Astrocyte of the spinal cord (primary cell): Measurements from ENCODE around the gene TBC1D13.

Source experiments
- DNase-seq: peaks from one replicate; pipeline ENCODE4 v3.0.0; 2011; ENCODE audit warnings: low read depth, low spot score
- H3K4me3 ChIP-seq: 2 replicates; pipeline ENCODE4 v1.5.1; 2011; ENCODE audit warnings: low read depth, mild to moderate bottlenecking, low read length, moderate library complexity
- in situ Hi-C: cut with HindIII; loops from 2 replicates; pipeline ENCODE4 v1.10.0; 2017; ENCODE audit warnings: low sequenced_read_pairs
- TF ChIP-seq, protein P1 (sequence below): IDR thresholded peaks from 2 replicates; pipeline ENCODE4 v1.5.1; 2012; ENCODE audit warnings: low read depth, mild to moderate bottlenecking, low read length, inconsistent platforms

The TBC1D13 gene

GRCh38 chr9:128809831-128810230, 22.8 kb downstream of the TBC1D13 start:
- no peak overlapping the region for H3K4me3 ChIP-seq
- TF ChIP-seq, protein P1, sequence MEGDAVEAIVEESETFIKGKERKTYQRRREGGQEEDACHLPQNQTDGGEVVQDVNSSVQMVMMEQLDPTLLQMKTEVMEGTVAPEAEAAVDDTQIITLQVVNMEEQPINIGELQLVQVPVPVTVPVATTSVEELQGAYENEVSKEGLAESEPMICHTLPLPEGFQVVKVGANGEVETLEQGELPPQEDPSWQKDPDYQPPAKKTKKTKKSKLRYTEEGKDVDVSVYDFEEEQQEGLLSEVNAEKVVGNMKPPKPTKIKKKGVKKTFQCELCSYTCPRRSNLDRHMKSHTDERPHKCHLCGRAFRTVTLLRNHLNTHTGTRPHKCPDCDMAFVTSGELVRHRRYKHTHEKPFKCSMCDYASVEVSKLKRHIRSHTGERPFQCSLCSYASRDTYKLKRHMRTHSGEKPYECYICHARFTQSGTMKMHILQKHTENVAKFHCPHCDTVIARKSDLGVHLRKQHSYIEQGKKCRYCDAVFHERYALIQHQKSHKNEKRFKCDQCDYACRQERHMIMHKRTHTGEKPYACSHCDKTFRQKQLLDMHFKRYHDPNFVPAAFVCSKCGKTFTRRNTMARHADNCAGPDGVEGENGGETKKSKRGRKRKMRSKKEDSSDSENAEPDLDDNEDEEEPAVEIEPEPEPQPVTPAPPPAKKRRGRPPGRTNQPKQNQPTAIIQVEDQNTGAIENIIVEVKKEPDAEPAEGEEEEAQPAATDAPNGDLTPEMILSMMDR, result no peak
- no peak for DNase-seq
- in situ Hi-C loops, result no loop called here

DNA sequence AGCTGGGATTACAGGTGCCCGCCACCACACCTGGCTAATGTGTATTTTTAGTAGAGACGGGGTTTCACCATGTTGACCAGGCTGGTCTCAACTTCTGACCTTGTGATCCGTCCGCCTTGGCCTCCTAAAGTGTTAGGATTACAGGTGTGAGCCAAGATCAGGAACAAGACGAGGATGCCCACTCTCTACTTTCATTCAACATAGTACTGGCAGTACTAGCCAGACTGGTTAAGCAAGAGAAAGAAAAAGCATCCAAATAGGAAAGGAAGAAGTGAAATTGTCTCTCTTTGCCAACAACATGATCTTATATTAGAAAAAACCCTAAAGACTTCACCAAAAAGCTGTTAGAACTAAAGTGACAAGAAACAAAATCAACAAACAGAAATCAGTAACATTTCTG, 23.8 kb downstream of the TBC1D13 start:
- no peak overlapping the region for H3K4me3 ChIP-seq
- TF ChIP-seq, protein P1, result no peak
- in situ Hi-C loops, result no loop called here
- DNase-seq, result no peak

- peak within 1 kb of the TSS; percentile 63 for H3K4me3 ChIP-seq
- in situ Hi-C loops, result no loop called here
- DNase-seq, result peak; percentile 97
- TF ChIP-seq, protein P1, result peak; percentile 90
Measured at GRCh38 chr9:128818099-128818838, 31.2 kb downstream of the TBC1D13 start, which contains the start of gene ENDOG. TSS of gene ENDOG (plus strand) at chr9:128818500. CDS start at chr9:128818685, 185 bp downstream.

DNA sequence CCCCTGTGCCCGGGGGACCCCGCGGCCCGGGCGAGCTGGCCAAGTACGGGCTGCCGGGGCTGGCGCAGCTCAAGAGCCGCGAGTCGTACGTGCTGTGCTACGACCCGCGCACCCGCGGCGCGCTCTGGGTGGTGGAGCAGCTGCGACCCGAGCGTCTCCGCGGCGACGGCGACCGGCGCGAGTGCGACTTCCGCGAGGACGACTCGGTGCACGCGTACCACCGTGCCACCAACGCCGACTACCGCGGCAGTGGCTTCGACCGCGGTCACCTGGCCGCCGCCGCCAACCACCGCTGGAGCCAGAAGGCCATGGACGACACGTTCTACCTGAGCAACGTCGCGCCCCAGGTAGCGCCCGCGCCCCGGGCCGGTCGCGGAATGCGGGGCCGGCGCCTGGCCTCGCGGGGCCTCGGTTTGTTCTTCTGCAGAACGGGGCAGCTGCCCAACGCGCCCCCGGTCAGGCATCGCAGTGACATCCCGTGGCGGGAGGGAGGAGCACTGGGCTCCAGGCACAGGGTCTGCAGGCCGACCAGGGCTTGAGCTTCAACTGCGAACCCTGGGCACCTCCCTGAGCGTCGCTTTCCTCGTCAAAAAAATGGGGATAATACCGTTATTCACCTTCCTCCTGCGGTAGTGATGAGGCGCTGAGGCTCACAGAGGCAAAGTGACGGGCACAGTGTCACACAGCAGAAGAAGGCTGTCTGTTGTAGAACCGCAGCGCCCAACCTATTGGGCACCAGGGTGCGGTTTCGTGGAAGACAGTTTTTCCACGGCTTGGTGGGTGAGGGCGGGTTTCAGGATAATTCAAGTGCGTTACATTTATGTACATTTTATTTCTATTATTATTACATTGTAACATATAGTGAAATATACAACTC, 32.0 kb downstream of the TBC1D13 start:
- H3K4me3 ChIP-seq, result peak overlapping the region; percentile 63
- DNase-seq, result no peak
- TF ChIP-seq, protein P1, result no peak
- in situ Hi-C loops, result no loop called here

DNA sequence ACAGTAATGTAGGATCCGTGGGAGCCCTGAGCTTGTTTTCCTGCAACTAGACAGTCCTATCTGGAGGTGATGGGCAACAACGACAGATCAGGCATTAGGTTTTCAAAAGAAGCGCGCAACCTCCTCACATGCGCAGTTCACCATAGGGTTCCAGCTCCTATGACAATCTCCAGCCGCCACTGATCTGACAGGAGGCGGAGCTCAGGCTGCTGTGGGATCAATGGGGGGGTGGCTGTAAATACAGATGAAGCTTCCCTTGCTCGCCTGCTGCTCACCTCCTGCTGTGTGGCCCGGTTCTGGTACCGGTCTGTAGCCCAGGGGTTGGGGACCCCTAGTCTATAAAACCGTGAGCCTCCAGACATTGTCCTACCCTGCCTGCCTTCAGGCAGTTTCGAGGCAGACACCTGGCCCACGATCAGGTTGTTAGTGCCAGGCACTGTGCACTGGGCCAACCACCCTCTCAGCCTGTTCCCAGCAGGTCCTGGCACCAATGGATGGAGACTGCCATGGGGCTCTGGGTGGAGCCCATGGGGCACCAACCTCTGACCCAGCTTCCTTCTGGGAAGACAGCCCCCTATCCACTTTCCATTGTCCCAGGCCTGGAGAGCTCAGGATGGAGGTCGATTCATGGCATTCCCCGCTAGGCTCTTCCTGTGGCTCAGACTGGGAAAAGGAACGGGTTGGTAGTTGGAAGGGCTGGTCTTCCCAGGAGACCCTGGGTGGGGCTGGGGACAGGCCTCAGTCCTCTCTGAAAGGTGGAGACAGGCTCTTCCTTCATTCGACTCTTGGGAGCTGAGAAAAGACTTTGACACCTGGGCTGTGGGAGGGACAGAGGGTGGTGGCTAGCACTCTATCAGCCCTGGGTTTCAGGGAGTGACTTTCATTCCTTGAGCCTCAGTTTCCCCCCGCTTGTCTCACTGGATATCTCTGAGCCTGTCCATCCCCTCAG, 32.9 kb downstream of the TBC1D13 start:
- no peak for DNase-seq
- H3K4me3 ChIP-seq, result no peak overlapping the region

More for the DNA sequence above, 32.9 kb downstream of the TBC1D13 start:
- TF ChIP-seq, protein P1, result no peak
- in situ Hi-C loops, result no loop called here
